NOMO-1 treated with dmso at 0.1 percent for 144 hours (cell line): ENCODE results near the gene RBM12.

Experiments
- DNase-seq: peaks from one replicate; lab custom pipeline; 2025; ENCODE audit not compliant: unreplicated experiment; lab: John Stamatoyannopoulos, UW

The RBM12 gene

DNA sequence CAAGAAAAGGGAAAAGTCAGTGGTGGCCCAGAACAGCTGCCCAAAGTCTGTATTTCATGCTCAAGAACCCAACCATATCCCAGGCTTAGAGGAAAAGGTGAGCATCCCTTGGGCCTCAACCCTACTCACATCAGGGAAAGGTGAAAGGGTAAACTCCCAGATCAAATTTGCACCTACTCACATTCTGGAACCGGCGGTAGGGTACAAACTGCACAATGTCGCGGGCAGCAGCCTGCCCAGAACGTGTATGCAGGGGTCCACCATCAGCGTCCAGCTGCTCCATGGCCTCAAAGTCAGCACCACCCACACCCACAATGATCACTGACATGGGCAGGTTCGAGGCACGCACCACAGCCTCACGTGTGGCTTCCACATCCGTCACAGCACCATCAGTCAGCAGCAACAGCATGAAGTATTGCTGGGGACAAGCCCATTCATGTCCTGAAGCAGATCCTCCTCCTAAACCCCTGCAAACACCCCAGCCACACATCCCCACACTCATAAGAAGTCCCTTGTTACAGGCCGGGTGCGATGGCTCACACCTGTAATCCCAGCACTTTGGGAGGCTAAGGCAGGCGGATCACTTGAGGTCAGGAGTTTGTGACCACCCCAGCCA, 38.2 kb downstream of the RBM12 start:
- no peak for DNase-seq

DNA sequence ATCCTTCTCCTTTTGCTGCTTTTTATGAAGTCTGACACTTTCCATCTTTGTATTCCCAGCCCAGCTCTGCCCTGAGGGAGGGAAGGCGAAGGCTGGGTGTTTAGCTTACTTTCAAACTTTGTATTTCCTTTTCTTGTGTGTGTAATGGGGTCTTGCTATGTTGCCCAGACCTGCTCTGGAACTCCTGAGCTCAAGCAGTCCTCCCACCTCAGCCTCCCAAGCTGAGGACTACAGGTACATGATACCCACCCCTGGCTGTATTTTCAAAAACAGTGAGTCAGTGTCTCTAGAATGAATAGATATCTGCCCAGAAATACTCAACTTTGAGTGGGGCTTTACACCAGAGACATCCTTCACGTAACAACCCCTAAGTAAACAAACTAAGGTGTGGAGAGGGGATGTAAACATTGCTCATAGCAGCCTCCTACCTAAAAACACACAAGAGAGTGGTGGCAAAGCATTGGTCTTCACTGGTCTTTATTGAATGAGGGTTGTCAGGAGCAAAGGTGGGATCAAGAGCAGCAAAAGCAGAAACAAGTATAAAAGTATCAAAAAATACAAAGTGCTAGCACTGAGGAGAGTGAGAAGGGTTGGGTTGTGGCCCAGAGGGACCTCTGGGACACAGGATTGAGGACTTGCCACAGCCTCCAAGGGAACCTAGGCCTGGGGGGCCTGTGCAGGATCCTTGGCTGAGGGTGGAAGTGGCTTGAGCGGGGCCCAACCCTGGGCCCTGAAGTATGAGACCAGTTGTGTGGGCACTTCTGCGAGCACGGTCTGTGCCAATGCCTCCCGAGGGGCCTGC, 38.9 kb downstream of the RBM12 start:
- DNase-seq, result no peak

DNA sequence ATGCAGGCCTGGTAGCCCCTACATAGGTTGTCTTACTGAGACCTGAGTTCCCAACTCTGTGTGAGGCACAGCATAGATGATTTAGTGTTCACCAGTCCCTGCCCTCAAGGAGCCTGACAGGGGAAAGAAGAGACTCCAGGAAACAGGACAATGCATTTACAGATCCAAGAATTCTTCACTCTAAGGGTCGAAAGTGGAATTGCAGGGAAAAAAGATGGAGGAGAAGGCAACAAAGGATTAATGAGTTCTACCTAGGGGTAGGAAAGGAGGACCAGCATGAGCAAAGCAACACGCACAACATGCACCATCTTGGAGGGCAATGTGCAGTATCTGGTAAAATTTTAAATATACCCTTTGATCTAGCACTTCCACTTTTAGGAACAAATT, 43.1 kb downstream of the RBM12 start:
- DNase-seq, result no peak

DNA sequence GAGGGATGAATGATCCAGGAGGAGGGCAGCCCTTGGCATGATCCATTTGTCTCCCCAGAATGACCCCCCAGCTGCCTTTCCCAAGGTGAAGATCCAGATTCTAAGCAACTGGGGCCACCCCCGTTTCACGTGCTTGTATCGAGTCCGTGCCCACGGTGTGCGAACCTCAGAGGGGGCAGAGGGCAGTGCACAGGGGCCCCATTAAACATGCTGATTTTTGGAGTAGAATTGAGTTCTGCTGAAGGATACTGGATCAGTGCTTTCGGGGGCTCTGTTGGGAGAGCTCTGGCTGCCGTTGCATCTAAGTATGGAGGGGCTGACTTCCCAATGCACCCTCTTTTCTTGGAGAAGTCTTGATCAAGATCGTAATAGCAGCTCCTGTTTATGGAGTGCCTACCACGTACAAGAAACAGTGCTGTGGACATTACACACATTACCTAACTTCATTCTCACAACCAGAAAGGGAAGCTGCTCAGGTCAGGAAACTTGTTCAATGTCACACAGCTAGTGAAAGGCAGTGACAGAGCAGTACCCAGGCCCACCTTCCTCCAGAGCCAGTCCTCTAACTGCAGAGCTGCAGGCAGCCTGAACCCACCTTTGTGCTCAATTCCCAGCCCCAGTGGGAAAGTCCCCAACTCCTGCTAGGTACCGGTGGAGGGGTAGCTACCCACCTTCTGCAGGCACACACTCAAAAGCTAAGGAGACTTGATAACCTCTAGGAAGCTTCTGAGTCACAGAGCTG, 43.7 kb downstream of the RBM12 start:
- no peak for DNase-seq

DNA sequence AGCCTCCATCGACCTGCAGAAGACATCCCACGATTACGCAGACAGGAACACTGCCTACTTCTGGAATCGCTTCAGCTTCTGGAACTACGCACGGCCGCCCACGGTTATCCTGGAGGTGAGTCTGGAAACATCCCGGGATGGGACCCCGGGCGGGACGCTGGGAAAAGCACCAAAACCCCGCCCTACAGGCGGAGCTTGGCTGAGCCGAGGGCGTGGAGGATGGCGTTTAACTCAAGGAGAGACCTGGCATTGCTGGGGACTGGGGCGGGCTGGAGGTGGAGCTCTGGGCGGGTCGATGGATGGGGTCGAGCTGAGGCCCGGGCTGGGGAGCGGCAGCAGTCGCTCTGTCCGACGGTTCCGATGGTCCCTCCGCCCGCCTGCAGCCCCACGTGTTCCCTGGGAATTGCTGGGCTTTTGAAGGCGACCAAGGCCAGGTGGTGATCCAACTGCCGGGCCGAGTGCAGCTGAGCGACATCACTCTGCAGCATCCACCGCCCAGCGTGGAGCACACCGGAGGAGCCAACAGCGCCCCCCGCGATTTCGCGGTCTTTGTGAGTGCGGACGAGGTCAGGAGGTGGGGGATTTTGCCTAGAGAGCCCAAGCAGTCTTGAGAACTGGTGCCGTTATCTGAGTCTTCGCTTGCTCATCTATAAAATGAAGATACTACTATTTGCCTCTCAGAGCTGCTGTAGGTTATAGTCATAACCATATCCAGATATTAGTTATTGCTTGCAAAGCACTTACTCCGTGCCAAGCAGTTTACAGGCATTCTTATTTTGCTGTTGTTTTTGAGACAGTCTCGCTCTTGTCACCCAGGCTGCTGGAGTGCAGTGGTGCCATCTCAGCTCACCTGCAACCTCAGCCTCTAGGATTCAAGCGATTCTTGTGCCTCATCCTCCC, 45.3 kb downstream of the RBM12 start:
- no peak for DNase-seq

DNA sequence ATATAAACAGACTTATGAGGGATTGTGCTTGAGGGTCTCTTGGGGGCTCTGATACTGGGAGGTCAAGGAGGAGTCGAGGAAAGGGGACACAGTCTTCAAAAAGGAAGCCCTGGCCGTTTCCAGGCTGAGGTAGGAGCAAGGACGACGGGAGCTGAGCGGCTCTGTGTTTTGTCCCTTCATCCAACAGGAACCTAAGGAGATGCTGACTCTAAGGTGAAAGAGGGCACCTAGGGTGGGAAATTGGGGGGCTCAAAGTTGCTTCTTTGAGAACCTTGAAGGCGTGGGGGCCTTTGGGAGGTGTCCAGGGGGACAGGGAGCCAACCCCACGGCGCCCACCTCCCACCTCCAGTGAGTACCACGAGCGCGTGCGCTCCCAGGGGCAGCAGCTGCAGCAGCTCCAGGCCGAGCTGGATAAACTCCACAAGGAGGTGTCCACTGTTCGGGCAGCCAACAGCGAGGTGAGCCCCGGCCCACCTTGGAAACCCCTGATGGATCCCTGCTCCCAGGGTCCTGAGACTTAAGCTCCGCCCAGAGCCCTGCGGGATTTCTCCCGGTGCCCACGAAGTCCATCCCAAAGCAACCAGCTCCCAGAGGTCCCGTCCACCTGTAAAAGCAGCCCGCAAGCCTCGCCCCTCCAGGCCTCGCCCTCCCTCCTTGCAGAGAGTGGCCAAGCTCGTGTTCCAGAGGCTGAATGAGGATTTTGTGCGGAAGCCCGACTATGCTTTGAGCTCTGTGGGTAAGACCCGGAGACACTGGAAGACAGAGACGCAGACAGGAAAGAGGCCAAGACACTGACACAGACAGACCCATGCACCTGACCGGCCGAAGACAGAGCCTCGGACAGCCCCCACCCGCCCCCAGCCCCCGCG, 46.2 kb downstream of the RBM12 start:
- no peak for DNase-seq

DNA sequence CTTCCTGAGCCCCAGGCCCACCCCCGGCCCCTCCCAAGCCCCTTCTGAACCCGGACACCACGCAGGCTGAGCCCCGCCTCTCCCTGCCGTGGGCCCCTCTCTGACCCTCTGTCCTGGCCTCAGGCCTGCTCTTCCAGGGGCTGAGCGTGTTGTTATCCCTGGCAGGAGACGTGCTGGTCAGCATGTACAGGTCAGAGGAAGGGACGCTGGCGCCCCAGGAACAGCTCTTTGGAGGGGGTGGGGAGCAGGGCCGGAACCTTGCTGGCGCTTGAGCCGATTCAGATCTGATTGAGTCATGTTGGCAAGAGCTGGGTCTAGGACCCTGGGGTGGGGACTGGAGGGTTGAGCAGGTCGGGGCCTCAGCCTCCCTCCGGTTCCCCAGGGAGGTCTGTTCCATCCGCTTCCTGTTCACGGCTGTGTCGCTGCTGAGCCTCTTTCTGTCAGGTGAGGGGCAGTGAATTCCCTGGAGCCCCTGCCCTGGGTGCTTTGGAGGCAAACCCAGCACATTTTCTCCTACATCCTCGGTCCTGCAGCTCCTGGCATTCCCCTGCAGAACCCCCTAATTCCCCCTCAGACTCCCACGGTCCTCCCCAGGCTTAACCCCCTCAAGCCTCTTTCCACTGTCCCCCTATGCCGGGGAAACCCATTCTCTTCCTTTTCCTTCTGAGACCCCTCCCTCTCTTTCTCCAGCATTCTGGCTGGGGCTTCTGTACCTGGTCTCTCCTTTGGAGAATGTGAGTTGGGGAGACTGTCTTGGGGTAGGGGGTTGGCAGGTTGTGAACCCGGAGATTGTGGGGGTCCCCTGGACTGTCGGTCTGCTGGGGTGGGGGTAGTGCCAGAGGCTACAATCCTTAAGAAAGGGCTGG, 47.1 kb downstream of the RBM12 start:
- DNase-seq, result no peak

DNA sequence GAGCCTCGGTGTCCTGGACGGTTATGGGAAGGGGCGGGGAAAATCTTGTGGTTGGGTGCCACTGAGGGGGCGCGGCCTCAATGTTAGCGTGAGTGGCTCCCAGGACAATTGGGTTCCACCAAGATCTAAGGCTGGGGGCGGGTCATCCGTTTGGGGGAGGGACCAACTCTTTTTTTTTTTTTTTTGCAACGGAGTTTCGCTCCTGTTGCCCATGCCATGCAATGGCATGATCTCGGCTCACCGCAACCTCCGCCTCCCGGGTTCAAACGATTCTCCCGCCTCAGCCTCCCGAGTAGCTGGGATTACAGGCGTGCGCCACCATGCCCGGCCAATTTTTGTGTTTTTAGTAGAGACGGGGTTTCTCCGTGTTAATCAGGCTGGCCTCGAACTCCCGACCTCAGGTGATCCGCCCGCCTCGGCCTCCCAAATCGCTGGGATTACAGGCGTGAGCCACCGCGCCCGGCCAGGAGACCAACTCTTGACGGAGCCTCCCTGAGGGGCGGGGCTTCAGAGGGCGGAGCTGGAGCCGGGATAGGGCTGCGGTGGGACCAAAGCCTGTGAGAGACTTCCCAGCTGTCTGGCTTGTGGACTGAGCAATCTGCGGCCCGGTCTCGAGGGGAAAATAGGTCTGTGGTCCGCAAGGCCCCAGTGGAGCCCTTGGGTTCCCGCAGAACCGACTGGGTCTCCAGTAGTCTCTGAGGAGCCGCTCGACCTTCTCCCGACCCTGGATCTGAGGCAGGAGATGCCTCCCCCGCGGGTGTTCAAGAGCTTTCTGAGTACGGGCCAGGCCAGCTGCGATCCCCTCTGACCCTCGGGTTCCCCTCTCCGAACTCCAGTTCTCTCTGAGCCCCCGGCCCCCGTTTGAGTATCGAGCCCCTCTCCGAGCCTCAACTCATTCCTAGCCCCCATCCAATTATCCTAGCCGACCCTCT, 48.0 kb downstream of the RBM12 start:
- no peak for DNase-seq

DNA sequence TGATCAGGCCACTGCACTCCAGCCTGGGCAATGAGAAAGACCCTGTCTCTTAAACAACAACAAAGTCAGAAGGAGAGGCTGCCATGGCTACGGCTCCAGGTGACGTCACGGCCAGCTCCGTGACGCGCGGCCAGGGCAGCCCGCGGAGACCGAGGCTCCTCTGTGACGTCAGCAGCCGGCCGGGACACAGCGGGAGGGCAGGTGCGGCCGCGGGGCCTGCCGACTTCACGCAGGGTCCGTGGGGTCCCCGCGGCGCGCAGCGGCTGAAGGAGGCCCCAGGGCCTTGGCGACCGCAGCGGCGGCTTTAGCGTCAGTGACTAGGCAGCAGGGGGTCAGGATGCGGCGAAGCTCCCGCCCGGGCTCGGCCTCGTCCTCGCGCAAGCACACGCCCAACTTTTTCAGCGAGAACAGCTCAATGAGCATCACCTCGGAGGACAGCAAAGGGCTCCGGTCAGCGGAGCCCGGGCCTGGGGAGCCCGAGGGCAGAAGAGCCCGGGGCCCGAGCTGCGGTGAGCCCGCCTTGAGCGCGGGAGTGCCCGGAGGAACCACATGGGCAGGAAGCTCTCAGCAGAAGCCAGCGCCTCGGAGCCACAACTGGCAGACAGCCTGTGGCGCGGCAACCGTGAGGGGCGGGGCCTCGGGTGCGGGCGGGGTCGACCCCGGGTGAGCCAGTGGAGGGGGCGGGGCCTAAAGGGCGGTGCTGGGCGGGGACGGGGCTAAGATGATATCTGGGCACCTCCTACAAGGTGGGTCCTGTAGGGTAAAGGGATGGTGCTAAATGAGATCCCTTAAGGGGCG, 48.8 kb downstream of the RBM12 start, which contains the start of gene SPAG4:
TSS of gene SPAG4 (plus strand) at position 163 of the 798 bp plus-strand sequence. CDS start at position 338, 175 bp downstream.
- DNase-seq, result peak; percentile 93

DNA sequence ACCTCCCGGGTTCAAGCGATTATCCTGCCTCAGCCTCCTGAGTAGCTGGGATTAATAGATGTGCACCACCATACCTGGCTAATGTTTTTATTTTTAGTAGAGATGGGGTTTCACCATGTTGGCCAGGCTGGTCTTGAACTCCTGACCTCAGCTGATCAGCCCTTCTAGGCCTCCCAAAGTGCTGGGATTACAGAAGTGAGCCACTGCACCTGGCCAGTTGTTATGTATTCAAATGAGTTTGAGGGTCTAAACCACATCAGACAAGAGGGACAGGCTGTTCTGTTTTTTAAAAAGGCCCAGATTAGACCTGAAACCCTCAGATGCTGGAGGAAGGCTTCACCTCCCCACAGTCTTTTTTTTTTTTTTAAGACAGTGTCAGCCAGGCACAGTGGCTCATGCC, 53.2 kb downstream of the RBM12 start:
- DNase-seq, result no peak

DNA sequence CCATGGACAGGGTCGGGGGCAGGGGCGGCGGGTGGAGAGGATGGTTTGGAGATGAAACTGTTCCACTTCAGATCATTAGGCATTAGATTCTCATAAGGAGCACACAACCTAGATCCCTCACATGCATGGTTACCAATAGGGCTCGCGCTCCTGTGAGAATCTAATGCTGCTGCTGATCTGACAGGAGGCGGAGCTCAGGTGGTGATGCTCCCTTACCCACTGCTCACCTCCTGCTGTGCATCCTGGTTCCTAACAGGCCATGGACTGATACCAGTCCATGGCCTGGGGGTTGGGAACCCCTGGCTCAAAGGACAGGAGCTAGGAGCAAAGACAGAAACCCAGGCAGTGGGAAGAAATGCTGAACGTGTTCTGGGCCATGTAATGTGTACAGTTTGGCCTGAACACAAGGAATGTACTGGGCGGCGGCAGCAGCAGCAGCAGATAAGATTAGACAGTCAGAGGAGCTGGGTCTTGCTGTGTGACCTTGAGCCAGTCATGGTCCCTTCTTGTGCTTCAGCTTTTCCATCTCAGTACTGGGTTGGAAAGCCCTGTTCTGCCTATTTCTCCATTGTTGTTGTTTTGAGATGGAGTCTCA, 53.8 kb downstream of the RBM12 start:
- no peak for DNase-seq

DNA sequence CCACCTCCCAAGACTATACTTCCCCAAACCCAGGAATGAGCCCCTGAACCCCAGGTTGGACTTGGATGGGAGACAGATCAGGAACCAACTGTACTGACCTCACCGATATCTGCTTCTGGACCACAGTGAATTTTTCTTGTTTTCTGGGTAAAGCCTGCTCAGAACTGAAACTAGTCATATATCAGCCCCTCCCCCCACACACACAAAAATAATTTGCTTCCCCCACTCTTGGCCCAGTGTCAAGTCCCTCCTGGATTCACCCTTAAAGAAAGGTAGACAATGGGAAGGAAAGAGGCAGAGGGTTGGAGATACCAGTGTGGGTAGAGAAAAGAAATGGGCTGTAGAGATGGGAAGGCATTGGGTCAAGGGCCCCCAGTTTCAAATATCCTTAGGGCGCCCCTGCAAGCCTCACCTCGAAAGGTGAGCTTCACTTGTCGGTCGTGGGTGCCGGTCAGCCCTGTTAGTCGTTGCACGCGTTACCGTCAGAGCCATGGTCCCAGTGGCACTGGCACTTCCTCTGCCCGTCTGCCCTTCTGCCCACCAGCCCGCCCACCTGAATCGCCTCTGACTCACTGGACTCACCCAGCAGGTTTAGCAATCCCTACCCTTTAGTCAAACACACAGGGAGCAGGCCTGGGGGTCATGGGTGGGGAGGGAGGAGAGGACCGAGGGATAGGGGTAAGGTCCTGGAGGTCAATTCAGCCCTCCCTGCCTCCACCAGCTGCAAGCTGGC, 57.5 kb downstream of the RBM12 start:
- DNase-seq, result no peak

DNA sequence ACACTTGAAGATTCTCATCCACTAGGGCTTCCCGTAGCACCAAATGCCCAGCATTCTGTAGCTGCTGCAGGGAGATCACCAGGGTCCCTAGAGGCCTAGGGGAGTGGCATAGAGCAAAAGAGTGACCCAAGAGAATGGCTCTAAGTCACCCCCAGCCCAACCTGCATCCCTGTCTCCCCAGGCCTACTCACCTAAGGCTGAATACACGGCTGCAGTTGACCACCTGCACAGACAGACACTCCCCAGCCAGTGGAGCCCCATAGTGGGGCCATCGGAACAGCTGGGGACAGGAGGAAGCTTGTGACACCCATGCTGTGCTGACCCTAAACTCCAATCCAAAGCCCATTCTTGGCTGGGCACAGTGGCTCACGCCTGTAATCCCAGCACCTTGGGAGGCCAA, 58.6 kb downstream of the RBM12 start:
- no peak for DNase-seq

DNA sequence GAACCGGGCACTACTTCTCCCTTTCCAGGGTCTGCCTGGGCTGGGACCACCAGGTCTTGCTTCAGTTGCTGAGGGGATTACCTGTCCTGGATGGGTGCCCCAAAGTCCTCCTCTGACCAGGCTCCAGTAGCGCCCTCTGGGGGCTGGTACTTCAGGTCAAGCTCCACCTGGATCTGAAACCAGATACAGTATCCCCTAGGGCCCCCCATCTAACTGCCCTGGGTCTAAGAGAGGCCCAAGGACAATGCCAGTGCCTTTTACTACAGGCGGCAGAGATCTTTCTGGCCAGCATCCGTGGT, 60.3 kb downstream of the RBM12 start:
- no peak for DNase-seq

DNA sequence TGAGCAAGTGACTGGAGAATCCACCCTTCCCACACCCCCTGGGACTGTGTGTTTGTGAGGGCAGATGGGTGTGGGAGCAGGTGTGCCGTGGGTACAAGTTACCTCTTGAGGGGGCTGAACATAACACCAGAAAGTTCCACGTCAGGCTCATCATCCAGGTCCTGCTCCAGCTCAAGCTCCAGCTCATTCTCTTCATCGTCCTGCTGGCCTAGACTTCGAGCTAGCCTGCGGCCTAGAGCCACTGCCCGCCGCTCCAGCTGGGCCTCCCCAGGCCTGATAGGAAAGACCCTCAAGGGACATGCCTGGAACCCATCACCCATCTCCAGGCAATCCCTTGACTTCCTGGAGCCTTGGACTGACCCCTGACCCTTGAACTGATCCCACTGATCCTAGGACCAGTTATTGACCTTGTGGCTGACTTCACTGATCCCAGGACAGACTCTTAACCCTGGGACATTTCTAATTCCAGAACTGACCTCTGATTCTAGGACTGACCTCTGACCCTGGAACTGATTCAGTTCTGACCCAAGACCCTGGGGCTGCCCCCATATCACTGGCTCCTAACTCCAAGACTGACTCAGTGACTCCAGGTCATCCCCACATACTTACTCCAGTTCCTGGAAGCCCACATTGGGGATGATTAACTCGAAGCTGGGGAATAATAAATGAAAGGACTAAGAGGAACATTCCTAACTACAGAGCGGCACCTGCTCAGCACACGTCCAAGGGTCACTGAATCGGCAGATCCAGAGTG, 60.8 kb downstream of the RBM12 start:
- DNase-seq, result no peak
